Adrenal gland (tissue), 5 donors: ENCODE measurements around the gene COPG2.

Experiments used
- CTCF ChIP-seq, 6 experiments: fragments of 450-650 bp in 4 of 6; fragments of 200-600 bp in 2 of 6; sonication (generic) in 1 of 6; IDR thresholded peaks; 1 replicate in 5 of 6; 2 replicates in 1 of 6; pipeline versions ENCODE4 v1.5.1 to v1.8.0; 2016 to 2021; ENCODE audit warnings: antibody characterized with exemption in 6 of 6, mild to moderate bottlenecking in 2 of 6, moderate library complexity in 1 of 6
- POLR2A ChIP-seq, 2 donors: fragments of 450-650 bp; IDR thresholded peaks; one replicate each; pipeline ENCODE4 v1.6.1; 2017; ENCODE audit warnings: antibody characterized with exemption in 2 of 2, mild to moderate bottlenecking in 2 of 2, moderate library complexity in 1 of 2
- donor health status: DM: no; HTN: no; CAD: no.

GRCh38 chr7:130488392-130489139 lies 180.0 kb downstream of the COPG2 start:
- no peak for TF ChIP-seq CTCF (IDR thresholded peaks at IDR 0.05)
- TF ChIP-seq POLR2A (IDR thresholded peaks at IDR 0.05): no peak
